ENCODE measurements around the gene LRRN2. TPM values are rescaled to one million over a fixed set of nuclear protein-coding genes. Genes with fewer than 3 reads are reported as not detected.

LRRN2 gene
- total and polyA plus RNA-seq, 4 donors, result 0.97 to 4.4 (median 1.2) TPM

DNA sequence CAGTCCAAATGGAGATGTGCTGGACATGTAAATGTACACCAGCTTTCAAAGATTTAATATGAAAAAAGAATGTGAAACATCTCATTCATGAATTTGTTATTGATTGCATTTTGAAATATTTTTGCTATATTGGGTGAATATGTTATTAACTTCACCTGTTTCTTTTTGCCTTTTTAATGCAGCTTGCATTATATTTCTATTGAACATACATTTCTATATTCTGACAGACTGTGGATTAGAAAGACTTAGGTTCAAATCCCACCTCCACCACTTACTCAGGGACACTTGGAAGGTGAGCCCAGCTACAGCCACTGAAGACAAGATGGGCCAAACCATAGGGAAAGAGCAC, 37.8 kb downstream of the LRRN2 start:
- Histone ChIP-seq H3K36me3 (ENCODE audit: control insufficient read depth in 4 of 4, insufficient read depth in 4 of 4, low read length in 4 of 4) (no peaks in the 10 kb centered on the region), H3K27me3 (ENCODE audit: control insufficient read depth in 3 of 3, insufficient read depth in 3 of 3, low read length in 2 of 3) (peaks cover 0 to 16% (median 12%) of the 10 kb centered on the region in 3 donors), H3K9me3 (ENCODE audit: control insufficient read depth in 4 of 4, insufficient read depth in 3 of 4, low read length in 3 of 4) (no peaks in the 10 kb centered on the region), H3K27ac (ENCODE audit: low read depth in 1 of 2, low read length in 1 of 2) (no peak overlapping the region), H3K4me3 (no peak overlapping the region), H3K4me1 (ENCODE audit: control insufficient read depth in 5 of 5, insufficient read depth in 5 of 5, low read length in 5 of 5) (peaks cover 0 to 1% (median 0%) of the 10 kb centered on the region in 5 donors), H3K9ac (ENCODE audit: insufficient read depth in 1 of 2, low read length in 2 of 2) (no peak overlapping the region)
- ATAC-seq (ENCODE audit: insufficient read depth, low FRiP score) (no peak), DNase-seq (no peak)
- TF ChIP-seq, protein P1, sequence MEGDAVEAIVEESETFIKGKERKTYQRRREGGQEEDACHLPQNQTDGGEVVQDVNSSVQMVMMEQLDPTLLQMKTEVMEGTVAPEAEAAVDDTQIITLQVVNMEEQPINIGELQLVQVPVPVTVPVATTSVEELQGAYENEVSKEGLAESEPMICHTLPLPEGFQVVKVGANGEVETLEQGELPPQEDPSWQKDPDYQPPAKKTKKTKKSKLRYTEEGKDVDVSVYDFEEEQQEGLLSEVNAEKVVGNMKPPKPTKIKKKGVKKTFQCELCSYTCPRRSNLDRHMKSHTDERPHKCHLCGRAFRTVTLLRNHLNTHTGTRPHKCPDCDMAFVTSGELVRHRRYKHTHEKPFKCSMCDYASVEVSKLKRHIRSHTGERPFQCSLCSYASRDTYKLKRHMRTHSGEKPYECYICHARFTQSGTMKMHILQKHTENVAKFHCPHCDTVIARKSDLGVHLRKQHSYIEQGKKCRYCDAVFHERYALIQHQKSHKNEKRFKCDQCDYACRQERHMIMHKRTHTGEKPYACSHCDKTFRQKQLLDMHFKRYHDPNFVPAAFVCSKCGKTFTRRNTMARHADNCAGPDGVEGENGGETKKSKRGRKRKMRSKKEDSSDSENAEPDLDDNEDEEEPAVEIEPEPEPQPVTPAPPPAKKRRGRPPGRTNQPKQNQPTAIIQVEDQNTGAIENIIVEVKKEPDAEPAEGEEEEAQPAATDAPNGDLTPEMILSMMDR (IDR thresholded peaks at IDR 0.05; ENCODE audit: control extremely low read depth, extremely low read depth), result no peak

DNA sequence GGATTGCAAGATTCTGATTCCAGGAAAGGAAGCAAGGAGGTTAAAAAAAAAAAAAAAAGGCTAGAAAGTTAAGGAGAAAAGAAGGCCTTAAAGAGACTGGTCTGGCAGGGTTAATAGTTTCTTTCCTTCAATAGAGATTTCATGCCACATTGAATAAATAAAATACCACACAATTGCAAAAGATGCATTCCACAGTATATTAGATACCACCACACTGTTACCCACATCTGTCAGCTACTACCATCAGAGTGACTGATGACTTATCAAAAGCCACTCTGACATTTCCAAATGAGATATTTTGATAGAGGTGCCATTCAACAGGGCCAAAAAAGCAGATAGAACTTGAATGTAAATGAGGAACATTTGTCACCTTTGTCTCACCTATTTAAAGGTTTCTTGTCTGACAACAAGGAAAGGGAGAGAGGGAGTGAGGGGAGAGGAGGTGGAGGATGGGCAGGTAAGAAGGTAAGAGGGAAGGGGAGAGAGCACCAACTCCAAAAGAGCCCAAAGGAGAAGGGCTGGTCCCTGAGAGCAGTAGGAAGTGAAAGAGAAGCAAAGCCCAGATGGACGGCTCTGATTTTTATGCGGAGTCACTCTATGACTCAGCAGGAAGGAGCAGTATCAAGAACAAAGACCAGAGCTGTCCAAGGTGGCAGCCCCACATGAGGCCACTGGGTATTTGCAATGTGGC, 38.3 kb downstream of the LRRN2 start:
- Histone ChIP-seq H3K27ac (ENCODE audit: low read depth in 1 of 2, low read length in 1 of 2) (no peak overlapping the region), H3K4me1 (ENCODE audit: control insufficient read depth in 5 of 5, insufficient read depth in 5 of 5, low read length in 5 of 5) (peaks cover 0 to 1% (median 0%) of the 10 kb centered on the region in 5 donors), H3K36me3 (ENCODE audit: control insufficient read depth in 4 of 4, insufficient read depth in 4 of 4, low read length in 4 of 4) (no peaks in the 10 kb centered on the region), H3K9me3 (ENCODE audit: control insufficient read depth in 4 of 4, insufficient read depth in 3 of 4, low read length in 3 of 4) (no peaks in the 10 kb centered on the region), H3K27me3 (ENCODE audit: control insufficient read depth in 3 of 3, insufficient read depth in 3 of 3, low read length in 2 of 3) (peaks cover 0 to 13% (median 7%) of the 10 kb centered on the region in 3 donors), H3K9ac (ENCODE audit: insufficient read depth in 1 of 2, low read length in 2 of 2) (no peak overlapping the region), H3K4me3 (no peak overlapping the region)
- 0 to 11% methylated on average over 2 of the region's 2 CpGs for WGBS, 2 donors
- DNase-seq (peak; percentile 41 to 72 (median 51)), ATAC-seq (ENCODE audit: insufficient read depth, low FRiP score) (no peak)
- TF ChIP-seq, protein P1 (IDR thresholded peaks at IDR 0.05; ENCODE audit: control extremely low read depth, extremely low read depth), result no peak

DNA sequence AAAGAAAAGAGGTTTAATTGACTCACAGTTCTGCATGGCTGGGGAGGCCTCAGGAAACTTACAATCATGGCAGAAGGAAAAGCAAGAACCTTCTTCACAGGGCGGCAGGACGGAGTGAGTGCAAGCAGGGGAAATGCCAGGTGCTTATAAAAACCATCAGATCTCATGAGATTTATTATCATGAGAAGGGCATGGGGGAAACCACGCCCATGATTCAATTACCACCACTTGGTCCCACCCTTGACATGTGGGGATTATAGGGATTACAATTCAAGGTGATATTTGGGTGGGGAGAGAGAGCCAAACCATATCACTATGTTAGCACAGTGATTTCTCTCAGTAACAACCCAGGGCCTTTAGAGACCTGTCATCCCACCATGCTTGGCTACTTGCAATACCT, 39.9 kb downstream of the LRRN2 start:
- Histone ChIP-seq H3K9ac (ENCODE audit: insufficient read depth in 1 of 2, low read length in 2 of 2) (no peak overlapping the region), H3K9me3 (ENCODE audit: control insufficient read depth in 4 of 4, insufficient read depth in 3 of 4, low read length in 3 of 4) (no peaks in the 10 kb centered on the region), H3K4me3 (no peak overlapping the region), H3K27ac (ENCODE audit: low read depth in 1 of 2, low read length in 1 of 2) (no peak overlapping the region), H3K36me3 (ENCODE audit: control insufficient read depth in 4 of 4, insufficient read depth in 4 of 4, low read length in 4 of 4) (no peaks in the 10 kb centered on the region), H3K4me1 (ENCODE audit: control insufficient read depth in 5 of 5, insufficient read depth in 5 of 5, low read length in 5 of 5) (peaks cover 0 to 4% (median 0%) of the 10 kb centered on the region in 5 donors), H3K27me3 (ENCODE audit: control insufficient read depth in 3 of 3, insufficient read depth in 3 of 3, low read length in 2 of 3) (peaks cover 0 to 5% (median 0%) of the 10 kb centered on the region in 3 donors)
- 77 to 81% methylated on average over 3 of the region's 3 CpGs for WGBS, 2 donors
- ATAC-seq (ENCODE audit: insufficient read depth, low FRiP score) (no peak), DNase-seq (no peak)
- TF ChIP-seq, protein P1 (IDR thresholded peaks at IDR 0.05; ENCODE audit: control extremely low read depth, extremely low read depth), result no peak

DNA sequence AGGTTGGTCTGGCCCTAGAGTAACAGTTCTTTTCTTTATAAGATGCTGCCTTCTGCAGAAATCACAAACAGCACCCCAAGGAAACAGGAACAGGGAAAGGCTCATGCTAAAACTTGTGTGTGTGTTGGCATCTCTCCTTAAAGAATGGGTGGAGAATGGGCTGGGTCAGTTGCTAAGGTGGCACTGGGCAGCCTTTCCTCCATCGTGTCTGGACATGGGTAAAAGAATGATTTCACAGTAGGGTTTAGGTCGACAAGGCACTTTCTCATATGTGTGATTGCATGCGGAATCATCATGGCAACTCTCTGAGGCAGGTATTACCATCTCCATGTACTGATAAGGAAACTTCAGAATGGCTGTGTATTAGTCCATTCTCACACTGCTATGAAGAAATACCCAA, 40.3 kb downstream of the LRRN2 start:
- 76 to 93% methylated on average over 3 of the region's 3 CpGs for WGBS, 2 donors
- Histone ChIP-seq H3K36me3 (ENCODE audit: control insufficient read depth in 4 of 4, insufficient read depth in 4 of 4, low read length in 4 of 4) (no peaks in the 10 kb centered on the region), H3K9ac (ENCODE audit: insufficient read depth in 1 of 2, low read length in 2 of 2) (no peak overlapping the region), H3K4me1 (ENCODE audit: control insufficient read depth in 5 of 5, insufficient read depth in 5 of 5, low read length in 5 of 5) (peaks cover 0 to 7% (median 0%) of the 10 kb centered on the region in 5 donors), H3K27me3 (ENCODE audit: control insufficient read depth in 3 of 3, insufficient read depth in 3 of 3, low read length in 2 of 3) (peaks cover 0 to 3% (median 0%) of the 10 kb centered on the region in 3 donors), H3K4me3 (no peak overlapping the region), H3K27ac (ENCODE audit: low read depth in 1 of 2, low read length in 1 of 2) (no peak overlapping the region), H3K9me3 (ENCODE audit: control insufficient read depth in 4 of 4, insufficient read depth in 3 of 4, low read length in 3 of 4) (peaks cover 0 to 3% (median 0%) of the 10 kb centered on the region in 4 donors)
- no peak for DNase-seq
- TF ChIP-seq, protein P1 (IDR thresholded peaks at IDR 0.05; ENCODE audit: control extremely low read depth, extremely low read depth), result no peak
- no peak for ATAC-seq (ENCODE audit: insufficient read depth, low FRiP score)
